PFSK-1 (cell line): ENCODE data around the gene CPOX.

Source experiments
- FOXP2 ChIP-seq: optimal IDR thresholded peaks from 2 replicates; pipeline ENCODE3; 2011; ENCODE audit warnings: borderline replicate concordance, control low read depth, inconsistent platforms; ENCODE audit not compliant: insufficient read depth; ENCODE audit errors: extremely low read length, extremely low read depth
- POLR2AphosphoS5 ChIP-seq: IDR thresholded peaks from 2 replicates; pipeline ENCODE4 v1.6.1; 2012; ENCODE audit warnings: low read depth, mild to moderate bottlenecking, control low read depth, low read length, moderate library complexity
- SIN3A ChIP-seq: IDR thresholded peaks from 2 replicates; pipeline ENCODE4 v1.6.1; 2012; ENCODE audit warnings: mild to moderate bottlenecking, low read length, moderate library complexity, borderline replicate concordance; ENCODE audit not compliant: insufficient read depth
- TAF1 ChIP-seq: IDR thresholded peaks from 2 replicates; pipeline ENCODE4 v1.6.1; 2012; ENCODE audit warnings: low read length, control low read depth, borderline replicate concordance; ENCODE audit not compliant: insufficient read depth
- TF ChIP-seq, protein P1 (sequence below), 2 experiments: IDR thresholded peaks; 2 replicates each; pipeline versions ENCODE4 v1.6.1 to v1.8.0; 2011 to 2012; ENCODE audit warnings: low read depth in 2 of 2, low read length in 2 of 2, control low read depth in 1 of 2, inconsistent platforms in 1 of 2, mild to moderate bottlenecking in 1 of 2, moderate library complexity in 1 of 2; ENCODE audit not compliant: insufficient read depth in 1 of 2

Gene CPOX

DNA sequence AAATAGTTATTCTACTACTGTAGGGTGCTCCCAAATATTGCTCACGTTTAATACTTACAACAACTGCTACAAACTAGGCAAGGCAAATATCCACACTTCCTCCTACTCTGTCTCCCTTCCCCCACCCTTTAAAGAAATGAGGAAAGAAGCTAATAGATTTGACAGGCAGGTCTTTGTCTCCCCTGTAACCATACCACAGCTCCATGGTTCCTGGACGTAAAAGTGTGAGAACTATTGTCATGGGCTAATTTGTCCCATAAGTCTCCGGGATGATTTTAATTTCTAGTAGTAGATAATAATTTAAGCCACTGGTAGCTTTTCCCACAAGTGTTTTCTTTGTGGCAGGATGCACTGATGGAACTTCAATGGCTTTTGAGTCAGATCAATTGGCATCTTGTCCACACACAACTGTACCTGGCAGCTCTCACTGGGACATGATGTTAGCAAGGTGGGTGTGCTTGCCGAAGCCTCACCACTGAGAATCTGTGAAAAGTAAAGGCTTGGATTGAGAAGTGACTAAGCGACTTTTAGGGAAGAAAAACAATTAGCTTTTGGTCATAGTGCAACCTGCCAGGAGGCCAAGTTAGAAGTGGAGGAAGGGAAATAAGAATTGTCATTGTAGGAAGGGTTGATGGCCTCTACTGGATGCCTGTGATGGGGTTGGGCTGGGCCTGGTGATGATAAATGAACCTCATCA is 1.4 kb upstream of the CPOX start:
- TF ChIP-seq, protein P1, sequence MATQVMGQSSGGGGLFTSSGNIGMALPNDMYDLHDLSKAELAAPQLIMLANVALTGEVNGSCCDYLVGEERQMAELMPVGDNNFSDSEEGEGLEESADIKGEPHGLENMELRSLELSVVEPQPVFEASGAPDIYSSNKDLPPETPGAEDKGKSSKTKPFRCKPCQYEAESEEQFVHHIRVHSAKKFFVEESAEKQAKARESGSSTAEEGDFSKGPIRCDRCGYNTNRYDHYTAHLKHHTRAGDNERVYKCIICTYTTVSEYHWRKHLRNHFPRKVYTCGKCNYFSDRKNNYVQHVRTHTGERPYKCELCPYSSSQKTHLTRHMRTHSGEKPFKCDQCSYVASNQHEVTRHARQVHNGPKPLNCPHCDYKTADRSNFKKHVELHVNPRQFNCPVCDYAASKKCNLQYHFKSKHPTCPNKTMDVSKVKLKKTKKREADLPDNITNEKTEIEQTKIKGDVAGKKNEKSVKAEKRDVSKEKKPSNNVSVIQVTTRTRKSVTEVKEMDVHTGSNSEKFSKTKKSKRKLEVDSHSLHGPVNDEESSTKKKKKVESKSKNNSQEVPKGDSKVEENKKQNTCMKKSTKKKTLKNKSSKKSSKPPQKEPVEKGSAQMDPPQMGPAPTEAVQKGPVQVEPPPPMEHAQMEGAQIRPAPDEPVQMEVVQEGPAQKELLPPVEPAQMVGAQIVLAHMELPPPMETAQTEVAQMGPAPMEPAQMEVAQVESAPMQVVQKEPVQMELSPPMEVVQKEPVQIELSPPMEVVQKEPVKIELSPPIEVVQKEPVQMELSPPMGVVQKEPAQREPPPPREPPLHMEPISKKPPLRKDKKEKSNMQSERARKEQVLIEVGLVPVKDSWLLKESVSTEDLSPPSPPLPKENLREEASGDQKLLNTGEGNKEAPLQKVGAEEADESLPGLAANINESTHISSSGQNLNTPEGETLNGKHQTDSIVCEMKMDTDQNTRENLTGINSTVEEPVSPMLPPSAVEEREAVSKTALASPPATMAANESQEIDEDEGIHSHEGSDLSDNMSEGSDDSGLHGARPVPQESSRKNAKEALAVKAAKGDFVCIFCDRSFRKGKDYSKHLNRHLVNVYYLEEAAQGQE (IDR thresholded peaks at IDR 0.05; ENCODE audit: insufficient read depth in 1 of 2, low read depth in 2 of 2, low read length in 2 of 2), result no peak
- TF ChIP-seq FOXP2, result no peak
- TF ChIP-seq SIN3A, result no peak
- TF ChIP-seq POLR2AphosphoS5, result no peak
- no peak for TF ChIP-seq TAF1

DNA sequence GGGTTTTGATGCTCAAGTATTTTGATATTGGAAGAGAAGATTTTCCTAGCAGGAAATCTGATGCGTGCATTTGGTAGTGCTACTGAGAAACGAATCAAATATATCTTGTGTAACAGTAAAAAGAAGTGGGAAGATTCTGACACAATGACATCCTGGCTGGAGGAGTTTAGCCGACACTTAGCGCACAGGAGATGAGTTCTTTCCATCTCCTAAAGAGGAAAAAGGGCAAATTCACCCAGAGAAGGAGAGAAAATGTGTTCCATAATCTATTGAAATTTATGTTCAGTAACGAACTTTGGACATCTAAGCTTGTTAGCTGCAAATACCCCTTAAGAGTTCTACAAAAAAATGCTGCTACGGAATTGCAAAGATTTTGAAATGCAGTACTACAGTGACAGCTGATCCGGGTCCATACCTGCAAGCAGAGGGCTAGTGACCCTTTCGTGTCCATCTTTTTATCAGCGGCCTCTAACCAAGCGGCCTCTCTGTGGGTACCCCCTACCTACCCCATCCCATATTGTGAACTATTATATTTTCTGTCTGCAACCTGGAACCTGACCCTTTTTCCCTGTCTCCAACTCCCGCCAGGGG is 971 bp downstream of the CPOX start:
- TF ChIP-seq POLR2AphosphoS5 (no peak), TAF1 (no peak), FOXP2 (no peak), SIN3A (no peak)
- TF ChIP-seq, protein P1 (IDR thresholded peaks at IDR 0.05; ENCODE audit: insufficient read depth in 1 of 2, low read depth in 2 of 2, low read length in 2 of 2), result no peak

DNA sequence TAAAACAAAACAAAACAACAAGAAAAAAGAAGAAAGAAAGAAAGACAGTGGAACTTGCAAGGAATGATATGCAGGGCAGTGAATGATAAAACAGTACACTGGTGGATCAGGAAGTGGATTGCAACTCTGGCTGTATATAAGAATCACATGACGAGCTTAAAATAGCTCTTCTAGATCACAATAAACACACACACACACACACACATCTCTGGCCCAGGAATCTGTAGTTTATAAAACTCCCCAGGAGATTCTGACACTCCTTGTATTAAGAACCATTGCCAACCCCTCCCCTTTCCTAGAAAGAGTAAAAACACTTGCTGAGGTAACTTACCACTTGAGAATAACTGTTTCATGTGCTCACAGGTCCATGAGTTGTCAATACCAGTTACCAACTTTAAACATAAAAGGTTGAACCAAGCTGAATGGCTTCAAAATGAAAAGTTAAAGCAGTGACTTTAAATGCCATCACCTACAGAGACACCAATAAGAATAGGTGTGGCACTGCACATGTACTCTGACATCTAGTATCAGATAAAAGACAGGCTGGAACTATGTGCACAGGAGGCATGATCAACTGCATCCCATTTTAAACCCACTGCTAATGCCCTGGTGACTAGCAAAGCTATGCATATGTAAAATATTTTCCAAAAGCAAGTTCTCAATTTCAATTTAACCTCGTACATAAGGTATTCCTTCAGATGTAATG is 3.9 kb downstream of the CPOX start:
- TF ChIP-seq POLR2AphosphoS5, result no peak
- TF ChIP-seq FOXP2, result no peak
- no peak for TF ChIP-seq TAF1
- no peak for TF ChIP-seq SIN3A
- TF ChIP-seq, protein P1 (IDR thresholded peaks at IDR 0.05; ENCODE audit: insufficient read depth in 1 of 2, low read depth in 2 of 2, low read length in 2 of 2), result no peak

DNA sequence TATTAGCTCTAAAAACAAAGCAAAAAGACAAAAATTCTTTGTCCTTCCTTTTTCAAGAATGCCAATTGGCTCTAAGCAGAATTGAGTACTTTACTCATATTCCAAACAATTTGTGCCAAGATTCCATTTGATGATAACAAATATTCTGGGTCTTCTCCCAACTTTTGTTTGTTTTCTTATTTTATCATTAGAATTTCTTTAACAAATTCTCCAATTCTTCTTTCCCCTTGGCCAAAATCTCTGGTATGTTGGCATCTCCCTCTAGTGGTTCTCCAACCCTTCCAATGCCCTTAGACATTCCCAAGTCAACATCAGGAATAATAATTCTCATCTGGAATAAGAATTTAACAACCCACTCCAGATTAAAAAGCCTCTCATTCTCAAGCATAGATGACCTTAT is 5.3 kb downstream of the CPOX start:
- TF ChIP-seq FOXP2, result no peak

DNA sequence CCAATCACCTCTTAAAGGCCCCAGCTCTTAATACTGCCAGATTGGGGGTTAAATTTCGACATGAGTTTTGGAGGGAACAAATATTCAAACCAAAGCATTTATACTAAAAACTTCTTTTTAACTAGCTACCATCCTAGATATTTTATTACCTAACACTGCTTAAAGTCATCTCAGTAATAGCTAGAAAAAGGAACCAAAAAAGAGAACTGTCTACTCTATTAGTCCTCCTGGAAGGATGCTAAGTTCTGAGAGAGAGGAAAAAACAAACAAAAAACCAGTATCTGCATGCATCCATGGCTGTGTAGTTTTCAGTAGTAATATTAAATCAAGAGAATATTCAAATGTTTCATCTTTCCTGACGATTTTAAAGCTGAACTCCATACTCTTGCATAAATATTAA is 5.8 kb downstream of the CPOX start:
- TF ChIP-seq SIN3A (no peak), TAF1 (no peak), POLR2AphosphoS5 (no peak), FOXP2 (no peak)
- TF ChIP-seq, protein P1 (IDR thresholded peaks at IDR 0.05; ENCODE audit: insufficient read depth in 1 of 2, low read depth in 2 of 2, low read length in 2 of 2), result no peak
